H9 (cell line): ENCODE results near the gene ZNF292. TPM values are rescaled to one million over a fixed set of nuclear protein-coding genes. Genes with fewer than 3 reads are reported as not detected.

Source experiments
- DNase-seq: peaks from one replicate; pipeline ENCODE4 v3.0.0-alpha.2; 2017
- H2AFZ ChIP-seq: one replicate; pipeline ENCODE4 v1.6.1; 2013; ENCODE audit warnings: mild to moderate bottlenecking, low read length, control low read depth, moderate library complexity
- H2AK5ac ChIP-seq: 2 replicates; pipeline ENCODE4 v1.6.1; 2013; ENCODE audit warnings: low read length, control low read depth, mixed read lengths; ENCODE audit not compliant: insufficient read length
- H2BK120ac ChIP-seq: one replicate; pipeline ENCODE4 v1.6.1; 2013; ENCODE audit warnings: low read depth, mild to moderate bottlenecking, low read length, control low read depth, inconsistent platforms; ENCODE audit not compliant: poor library complexity, severe bottlenecking
- H2BK12ac ChIP-seq: 2 replicates; pipeline ENCODE4 v1.6.1; 2013; ENCODE audit warnings: low read length, control low read depth, mixed read lengths, low read depth; ENCODE audit not compliant: insufficient read length
- H2BK15ac ChIP-seq: 2 replicates; pipeline ENCODE4 v1.6.1; 2013; ENCODE audit warnings: low read depth, low read length, control low read depth
- H2BK20ac ChIP-seq: one replicate; pipeline ENCODE4 v1.6.1; 2013; ENCODE audit warnings: low read depth, mild to moderate bottlenecking, low read length, control low read depth, inconsistent platforms; ENCODE audit not compliant: poor library complexity, severe bottlenecking
- H2BK5ac ChIP-seq: 2 replicates; pipeline ENCODE4 v1.6.1; 2013; ENCODE audit warnings: low read length, control low read depth, mixed read lengths; ENCODE audit not compliant: insufficient read length
- H3K14ac ChIP-seq: 2 replicates; pipeline ENCODE4 v1.6.1; 2013; ENCODE audit warnings: low read length, control low read depth; ENCODE audit not compliant: insufficient read depth
- H3K18ac ChIP-seq: 2 replicates; pipeline ENCODE4 v1.6.1; 2013; ENCODE audit warnings: low read depth, mild to moderate bottlenecking, mixed read lengths, low read length, control low read depth; ENCODE audit not compliant: insufficient read length
- H3K23ac ChIP-seq: 2 replicates; pipeline ENCODE4 v1.6.1; 2013; ENCODE audit warnings: low read length, control low read depth, mixed read lengths, low read depth; ENCODE audit not compliant: insufficient read length
- H3K23me2 ChIP-seq: 2 replicates; pipeline ENCODE4 v1.6.1; 2013; ENCODE audit warnings: low read depth, mild to moderate bottlenecking, mixed read lengths, low read length, control low read depth; ENCODE audit not compliant: insufficient read length, poor library complexity, severe bottlenecking
- H3K27ac ChIP-seq: 2 replicates; pipeline ENCODE4 v1.5.1; 2013; ENCODE audit warnings: low read length, control low read depth, mixed read lengths, low read depth; ENCODE audit not compliant: insufficient read length
- H3K27me3 ChIP-seq: 2 replicates; pipeline ENCODE4 v1.6.1; 2013; ENCODE audit warnings: low read length, control low read depth, inconsistent platforms; ENCODE audit not compliant: insufficient read depth
- H3K4ac ChIP-seq: 2 replicates; pipeline ENCODE4 v1.6.1; 2013; ENCODE audit warnings: low read depth, mild to moderate bottlenecking, control low read depth, inconsistent platforms, low read length, moderate library complexity
- H3K4me1 ChIP-seq: 2 replicates; pipeline ENCODE4 v1.6.1; 2013; ENCODE audit warnings: low read length, control low read depth, inconsistent platforms; ENCODE audit not compliant: insufficient read depth
- H3K4me2 ChIP-seq: 2 replicates; pipeline ENCODE4 v1.6.1; 2013; ENCODE audit warnings: low read length, control low read depth, mixed read lengths; ENCODE audit not compliant: insufficient read length, insufficient read depth
- H3K56ac ChIP-seq: 2 replicates; pipeline ENCODE4 v1.6.1; 2013; ENCODE audit warnings: low read depth, mild to moderate bottlenecking, mixed read lengths, low read length, control low read depth; ENCODE audit not compliant: insufficient read length
- H3K79me1 ChIP-seq: 2 replicates; pipeline ENCODE4 v1.6.1; 2013; ENCODE audit warnings: low read depth, mild to moderate bottlenecking, moderate library complexity, low read length, control low read depth, inconsistent platforms; ENCODE audit not compliant: insufficient read depth, poor library complexity, severe bottlenecking
- H3K79me2 ChIP-seq: 2 replicates; pipeline ENCODE4 v1.6.1; 2013; ENCODE audit warnings: low read length, control low read depth, inconsistent platforms; ENCODE audit not compliant: insufficient read depth
- H3K9ac ChIP-seq: 2 replicates; pipeline ENCODE4 v1.6.1; 2013; ENCODE audit warnings: low read length, control low read depth, mixed read lengths; ENCODE audit not compliant: insufficient read length; ENCODE audit errors: extremely low read depth
- H3K9me3 ChIP-seq: one replicate; pipeline ENCODE4 v1.6.1; 2013; ENCODE audit warnings: low read depth, low read length, inconsistent platforms; ENCODE audit not compliant: control insufficient read depth
- H3T11ph ChIP-seq: one replicate; pipeline ENCODE4 v1.6.1; 2013; ENCODE audit warnings: mild to moderate bottlenecking, low read length, control low read depth, inconsistent platforms
- H4K20me1 ChIP-seq: one replicate; pipeline ENCODE4 v1.6.1; 2013; ENCODE audit not compliant: control insufficient read depth, insufficient read length, insufficient read depth
- H4K5ac ChIP-seq: 2 replicates; pipeline ENCODE4 v1.6.1; 2013; ENCODE audit warnings: low read depth, mild to moderate bottlenecking, mixed read lengths, low read length, control low read depth; ENCODE audit not compliant: insufficient read length
- H4K8ac ChIP-seq: replicated peaks from 2 replicates; pipeline ENCODE4 v1.6.1; 2013; ENCODE audit warnings: low read length, control low read depth, mixed read lengths, low read depth; ENCODE audit not compliant: insufficient read length
- H4K91ac ChIP-seq: 2 replicates; pipeline ENCODE4 v1.6.1; 2013; ENCODE audit warnings: low read depth, mild to moderate bottlenecking, moderate library complexity, mixed read lengths, low read length, control low read depth; ENCODE audit not compliant: insufficient read length
- H3K27ac Mint-ChIP-seq, 3 experiments: 2 replicates in 2 of 3; 3 replicates in 1 of 3; pipeline ENCODE4 v1.8.0; 2020 to 2021; ENCODE audit warnings: mixed read lengths in 3 of 3, mild to moderate bottlenecking in 1 of 3, moderate library complexity in 1 of 3
- H3K27me3 Mint-ChIP-seq: 2 replicates; pipeline ENCODE4 v1.8.0; 2021; ENCODE audit warnings: low read depth, mild to moderate bottlenecking, moderate library complexity, mixed read lengths
- H3K36me3 Mint-ChIP-seq, 3 experiments: 2 replicates in 2 of 3; 3 replicates in 1 of 3; pipeline ENCODE4 v1.8.0; 2020 to 2021; ENCODE audit warnings: low read depth in 3 of 3, mixed read lengths in 3 of 3; ENCODE audit not compliant: insufficient read depth in 1 of 3
- H3K4me1 Mint-ChIP-seq, 2 experiments: 2 replicates each; pipeline ENCODE4 v1.8.0; 2020; ENCODE audit warnings: mixed read lengths in 2 of 2
- H3K4me3 Mint-ChIP-seq, 2 experiments: 2 replicates in 1 of 2; 3 replicates in 1 of 2; pipeline ENCODE4 v1.8.0; 2020 to 2021; ENCODE audit warnings: mild to moderate bottlenecking in 2 of 2, mixed read lengths in 2 of 2, moderate library complexity in 1 of 2
- H3K9me3 Mint-ChIP-seq, 2 experiments: 2 replicates in 1 of 2; 3 replicates in 1 of 2; pipeline ENCODE4 v1.8.0; 2020; ENCODE audit warnings: mild to moderate bottlenecking in 2 of 2, mixed read lengths in 2 of 2, moderate library complexity in 1 of 2
- CTCF ChIP-seq: fragments of 200-600 bp; sonication (generic); conservative IDR thresholded peaks from 3 replicates; pipeline ENCODE4 v1.8.0; 2021; ENCODE audit warnings: antibody characterized with exemption, mild to moderate bottlenecking
- total RNA-seq: library from RNA; stranded (reverse); gene quantifications from 2 replicates; pipeline ENCODE4 v1.2.1, GENCODE V29; 2021

Gene ZNF292
- total RNA-seq, 1 experiment from 2014 or later: 38.7 TPM

- Histone ChIP-seq H2AFZ (no peak overlapping the region), H4K5ac (no peak overlapping the region), H3K4me1 (no peaks in the 10 kb centered on the region), H3K27me3 (no peaks in the 10 kb centered on the region), H2BK15ac (no peak overlapping the region), H3K79me2 (peaks cover 3% of the 10 kb centered on the region; the same call in 1 of the 2 replicates), H3K27ac (no peak overlapping the region), H3T11ph (no peak overlapping the region), H2BK5ac (no peak overlapping the region), H2BK20ac (no peak overlapping the region), H4K91ac (no peak overlapping the region), H3K23me2 (no peaks in the 10 kb centered on the region), H3K18ac (no peak overlapping the region), H3K14ac (no peak overlapping the region), H3K4me2 (no peak overlapping the region), H4K8ac (no peak overlapping the region), H2BK120ac (no peak overlapping the region), H3K56ac (no peak overlapping the region), H3K23ac (no peak overlapping the region), H3K79me1 (no peaks in the 10 kb centered on the region), H3K9me3 (no peaks in the 10 kb centered on the region), H2AK5ac (no peak overlapping the region), H4K20me1 (no peaks in the 10 kb centered on the region), H3K9ac (no peak overlapping the region), H3K4ac (no peak overlapping the region), H2BK12ac (no peak overlapping the region)
- H3K4me3 Mint-ChIP-seq: no peak overlapping the region
- H3K27ac Mint-ChIP-seq: peak overlapping the region in 1 of 3 experiments; percentile 27; a peak in 1 of 7 replicates
- H3K9me3 Mint-ChIP-seq: peaks cover 2 to 7% of the 10 kb centered on the region in 2 experiments; a peak in 3 of 5 replicates
- DNase-seq: no peak
- H3K36me3 Mint-ChIP-seq: peaks cover 40 to 83% (median 76%) of the 10 kb centered on the region in 3 experiments; a peak in 6 of 7 replicates
- no peak for TF ChIP-seq CTCF
- H3K4me1 Mint-ChIP-seq: peaks cover 0 to 2% of the 10 kb centered on the region in 2 experiments; a peak in 1 of 4 replicates
- no peaks in the 10 kb centered on the region for H3K27me3 Mint-ChIP-seq
Observed at GRCh38 chr6:87244380-87244779, 89.0 kb downstream of the ZNF292 start.
